Measurements from ENCODE around the gene C1orf115.

- TF ChIP-seq, protein P1, sequence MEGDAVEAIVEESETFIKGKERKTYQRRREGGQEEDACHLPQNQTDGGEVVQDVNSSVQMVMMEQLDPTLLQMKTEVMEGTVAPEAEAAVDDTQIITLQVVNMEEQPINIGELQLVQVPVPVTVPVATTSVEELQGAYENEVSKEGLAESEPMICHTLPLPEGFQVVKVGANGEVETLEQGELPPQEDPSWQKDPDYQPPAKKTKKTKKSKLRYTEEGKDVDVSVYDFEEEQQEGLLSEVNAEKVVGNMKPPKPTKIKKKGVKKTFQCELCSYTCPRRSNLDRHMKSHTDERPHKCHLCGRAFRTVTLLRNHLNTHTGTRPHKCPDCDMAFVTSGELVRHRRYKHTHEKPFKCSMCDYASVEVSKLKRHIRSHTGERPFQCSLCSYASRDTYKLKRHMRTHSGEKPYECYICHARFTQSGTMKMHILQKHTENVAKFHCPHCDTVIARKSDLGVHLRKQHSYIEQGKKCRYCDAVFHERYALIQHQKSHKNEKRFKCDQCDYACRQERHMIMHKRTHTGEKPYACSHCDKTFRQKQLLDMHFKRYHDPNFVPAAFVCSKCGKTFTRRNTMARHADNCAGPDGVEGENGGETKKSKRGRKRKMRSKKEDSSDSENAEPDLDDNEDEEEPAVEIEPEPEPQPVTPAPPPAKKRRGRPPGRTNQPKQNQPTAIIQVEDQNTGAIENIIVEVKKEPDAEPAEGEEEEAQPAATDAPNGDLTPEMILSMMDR (IDR thresholded peaks at IDR 0.05) = no peak
- TF ChIP-seq POLR2A (IDR thresholded peaks at IDR 0.05) = no peak
Observed at GRCh38 chr1:220673921-220674320, 16.2 kb upstream of the C1orf115 start.
